Ramos (cell line): Measurements from ENCODE around the gene GALC.

ENCODE experiments used
- in situ Hi-C: fragments of 300-500 bp; cut with MboI; formaldehyde crosslinking; loops from one replicate; pipeline ENCODE4 v1.14.3; 2022; ENCODE audit warnings: low sequenced_read_pairs; ENCODE audit not compliant: unreplicated experiment

The GALC gene

GRCh38 chr14:87966816-87967215 lies 26.2 kb downstream of the GALC start:
- in situ Hi-C loops, result no loop called here

DNA sequence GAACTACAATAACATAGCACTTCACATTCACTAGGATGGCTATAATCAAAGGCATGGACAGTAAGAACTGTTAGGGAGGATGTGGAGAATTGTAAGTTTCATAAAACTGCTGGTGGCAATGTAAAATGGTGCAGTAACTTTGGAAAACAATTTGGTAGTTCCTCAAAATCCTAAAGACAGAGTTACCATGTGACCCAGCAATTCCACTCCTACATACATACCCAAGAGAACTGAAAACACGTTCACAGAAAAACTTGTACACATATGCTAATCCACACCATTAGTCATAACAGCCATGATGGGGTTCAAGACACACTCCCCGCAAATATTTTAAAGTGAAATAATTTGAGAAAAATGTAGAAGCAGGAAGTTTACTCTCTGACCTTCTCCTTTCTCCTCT lies 31.7 kb downstream of the GALC start:
- in situ Hi-C loops, result no loop called here

GRCh38 chr14:87960013-87960787 lies 32.8 kb downstream of the GALC start:
- in situ Hi-C loops, result no loop called here

GRCh38 chr14:87955501-87955900 lies 37.5 kb downstream of the GALC start:
- in situ Hi-C loops, result no loop called here

DNA sequence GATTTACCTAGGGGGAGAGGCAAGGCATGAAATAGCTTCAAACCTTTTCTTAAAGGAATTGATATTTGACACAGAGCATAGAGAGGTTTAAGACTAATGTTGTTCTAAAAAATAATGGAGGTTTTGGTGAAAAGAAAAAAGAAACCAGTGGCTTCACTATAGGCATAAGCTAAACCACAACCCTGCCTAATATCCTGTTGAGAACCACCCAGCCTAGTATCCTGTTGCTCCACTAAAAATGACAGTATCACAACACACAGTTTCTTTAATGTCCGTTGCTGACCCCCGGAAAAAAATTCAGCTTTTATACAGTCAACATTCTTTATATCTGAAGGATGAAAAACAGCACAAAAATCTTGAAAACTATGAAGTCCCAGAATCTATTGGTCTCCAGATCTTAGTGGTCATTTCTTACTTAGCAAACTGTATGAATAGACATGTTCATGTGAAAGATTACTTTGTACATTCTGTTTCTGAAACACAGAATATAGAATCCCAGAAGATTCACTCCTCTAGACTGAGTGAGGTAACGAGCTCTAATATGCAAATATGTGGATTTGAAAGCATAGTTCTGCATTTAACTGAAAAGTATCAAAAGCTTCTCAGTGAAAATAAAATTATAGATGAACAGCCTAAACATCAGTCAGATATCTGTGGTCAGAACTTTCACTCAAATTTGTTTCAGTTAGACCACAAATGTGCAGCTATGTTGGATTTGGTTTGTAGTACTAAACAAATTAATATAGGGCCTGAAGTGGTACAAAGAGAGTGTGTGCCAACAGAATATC lies 40.5 kb downstream of the GALC start:
- in situ Hi-C loops, result no loop called here

DNA sequence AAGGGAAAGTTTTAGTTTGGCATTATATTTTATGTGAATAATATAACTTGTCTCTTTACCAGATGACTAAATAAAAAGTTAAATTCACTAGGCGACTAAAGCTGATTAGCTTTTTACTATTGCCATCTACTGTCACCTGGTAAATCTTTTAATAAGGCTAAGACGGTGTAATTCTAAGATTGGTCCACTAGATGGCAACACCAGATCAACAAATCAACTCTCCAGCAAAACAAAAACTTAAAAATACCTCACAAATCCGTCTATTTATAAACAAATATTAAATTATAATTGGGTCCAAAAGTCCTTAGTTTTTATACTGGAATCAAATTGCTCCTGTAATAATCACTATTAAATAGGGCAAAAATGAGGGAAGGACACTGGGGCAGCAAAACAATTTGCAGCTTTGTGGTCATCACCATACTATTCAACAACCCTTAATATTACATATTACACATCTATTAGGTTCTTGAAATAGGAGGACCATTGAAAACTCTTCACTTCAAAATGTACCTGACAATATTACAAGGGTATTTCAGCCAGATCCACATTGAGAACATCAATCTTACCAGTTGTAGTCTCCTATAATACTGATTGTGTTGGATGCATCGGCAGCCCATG lies 47.9 kb downstream of the GALC start:
- in situ Hi-C loops, result loop anchor here (10.0 kb wide), 2 partner anchors 220 to 530 kb away; no protein-coding TSS in a partner anchor

DNA sequence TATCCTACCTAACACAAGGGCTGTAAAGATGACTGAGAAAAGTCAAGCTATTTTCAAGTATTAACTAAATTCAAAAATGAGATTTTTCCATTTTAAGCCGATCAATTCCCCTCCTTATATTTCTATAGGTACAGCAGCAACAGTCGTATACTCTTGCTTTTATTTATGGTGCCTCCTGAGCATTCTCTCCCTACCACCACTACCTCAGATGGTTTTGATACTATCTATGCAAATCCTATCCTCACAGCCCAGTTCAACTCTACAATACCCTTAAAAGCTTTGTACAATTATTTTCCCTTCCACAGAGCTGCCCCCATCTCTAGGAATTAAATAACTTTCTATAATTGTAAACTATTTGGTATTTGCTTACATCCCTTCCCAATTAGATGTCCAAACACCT lies 52.1 kb downstream of the GALC start:
- in situ Hi-C loops, result loop anchor here (10.0 kb wide), 2 partner anchors 224 to 534 kb away; no protein-coding TSS in a partner anchor

- in situ Hi-C loops, result loop anchor here (10.0 kb wide), 2 partner anchors 224 to 534 kb away; no protein-coding TSS in a partner anchor
These were observed 52.6 kb downstream of the GALC start for GRCh38 chr14:87940382-87940781.

DNA sequence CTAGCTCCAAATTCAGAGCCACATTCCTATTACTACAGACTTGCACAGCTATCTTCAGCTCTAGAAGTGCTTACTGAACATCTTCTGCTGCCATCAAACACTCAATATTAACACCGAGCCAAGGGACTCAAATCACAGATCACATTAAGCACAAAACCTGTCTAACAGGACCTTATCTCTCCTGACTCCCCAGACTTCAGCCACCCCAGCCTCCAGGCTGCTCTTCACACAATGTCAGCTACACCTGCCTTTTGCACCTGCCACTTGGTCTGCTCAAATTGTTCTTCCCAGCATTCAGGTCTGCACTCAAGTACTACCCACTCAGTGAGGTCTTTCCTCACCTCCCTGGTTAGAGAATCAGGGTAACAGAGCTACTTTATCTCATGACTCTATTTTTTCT lies 57.1 kb downstream of the GALC start:
- in situ Hi-C loops, result no loop called here

DNA sequence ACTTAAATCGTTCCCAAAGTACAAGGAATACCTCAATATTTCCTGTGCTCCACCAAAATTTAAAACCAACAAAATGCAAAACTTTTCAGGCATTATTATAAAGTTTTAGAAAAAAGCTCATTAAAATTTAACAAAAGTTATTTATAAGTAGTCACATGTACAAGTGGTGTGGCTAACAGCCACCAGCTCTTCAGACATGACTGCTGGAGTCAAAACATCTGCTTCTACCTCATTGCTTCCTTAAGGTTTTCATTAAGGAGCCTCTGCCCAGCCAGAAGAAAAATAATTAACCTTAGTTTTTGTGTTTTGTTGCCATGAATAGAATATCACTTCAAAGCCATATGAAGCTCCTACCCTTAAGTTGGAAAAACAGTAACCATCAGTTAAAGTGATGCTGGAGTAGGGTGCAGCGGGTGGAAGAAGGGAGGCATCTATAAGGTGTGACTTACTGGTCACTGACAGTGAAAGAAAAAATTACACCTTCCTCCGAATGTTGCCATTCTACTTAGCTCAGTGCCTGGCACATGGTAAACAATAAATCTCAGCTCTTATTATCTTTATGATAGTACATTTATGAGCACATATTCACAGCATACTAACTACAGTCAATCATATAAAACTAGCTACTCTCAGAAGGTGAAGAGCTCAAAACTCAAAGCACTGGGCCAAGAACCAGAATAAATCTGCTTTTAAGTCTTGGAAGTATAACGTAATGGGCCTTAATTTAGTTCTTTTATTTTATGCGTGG lies 57.7 kb downstream of the GALC start:
- in situ Hi-C loops, result no loop called here

GRCh38 chr14:87934185-87934584 lies 58.8 kb downstream of the GALC start:
- in situ Hi-C loops, result no loop called here

- in situ Hi-C loops, result no loop called here
These were observed 76.1 kb downstream of the GALC start for GRCh38 chr14:87916886-87917275.

GRCh38 chr14:87916103-87916885 lies 76.7 kb downstream of the GALC start:
- in situ Hi-C loops, result no loop called here

- in situ Hi-C loops, result no loop called here
These were observed 84.4 kb downstream of the GALC start for GRCh38 chr14:87908550-87908949.

DNA sequence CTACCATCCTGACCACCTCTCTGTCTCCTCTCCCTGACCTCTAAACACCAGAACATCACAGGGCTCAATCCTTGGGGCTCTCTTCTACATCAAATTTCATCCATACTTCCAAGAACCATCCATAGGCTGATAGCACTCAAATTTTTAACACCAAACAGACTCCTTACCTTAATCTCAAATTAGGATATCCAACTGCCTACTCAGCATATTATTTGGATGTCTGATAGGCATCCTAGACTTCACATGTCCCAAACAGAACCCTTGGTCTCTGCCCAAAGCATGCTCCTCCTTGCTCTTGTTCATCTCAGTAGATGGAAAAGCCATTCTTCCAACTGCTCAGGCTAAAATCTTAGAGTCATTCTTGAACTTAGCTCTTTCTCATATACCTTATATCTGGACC lies 91.3 kb downstream of the GALC start:
- in situ Hi-C loops, result no loop called here

GRCh38 chr14:87901236-87901635 lies 91.7 kb downstream of the GALC start:
- in situ Hi-C loops, result no loop called here

DNA sequence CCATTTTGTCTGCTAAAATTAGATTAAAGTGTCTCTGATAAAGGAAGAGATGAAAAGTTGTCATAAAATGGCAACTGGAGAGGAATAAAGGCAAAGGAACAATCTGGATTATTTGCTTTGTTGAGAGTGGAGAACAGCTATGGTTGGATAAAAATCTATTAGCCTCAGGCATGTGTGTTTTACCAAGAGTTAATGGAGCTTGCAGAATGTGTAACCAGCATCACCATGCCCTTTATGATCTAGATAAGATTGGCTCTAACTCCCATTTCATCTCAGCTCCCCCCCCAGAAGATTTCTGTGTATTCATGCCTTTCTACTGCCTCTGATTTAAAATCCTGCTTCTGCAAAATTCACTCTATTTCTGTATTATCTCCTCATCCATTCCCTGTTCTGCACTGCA lies 93.8 kb downstream of the GALC start:
- in situ Hi-C loops, result no loop called here

DNA sequence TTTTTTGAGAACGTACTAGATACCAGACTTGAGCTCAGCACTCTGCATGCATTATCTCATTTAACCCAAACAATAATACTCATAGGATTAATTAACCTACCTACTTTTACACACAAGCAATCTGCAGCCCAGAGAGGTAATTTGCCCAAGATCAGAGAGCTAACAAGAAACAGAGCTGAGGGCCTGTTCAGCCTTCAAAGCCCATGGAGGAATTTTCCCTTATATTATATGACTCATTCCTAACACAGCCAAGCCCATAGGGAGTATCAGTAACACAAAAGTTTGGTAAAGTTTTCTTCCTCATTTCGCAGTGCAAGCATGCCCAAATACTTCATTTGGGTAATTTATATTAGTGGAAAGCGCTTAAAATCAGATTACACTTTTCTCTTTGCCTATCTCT lies 94.7 kb downstream of the GALC start:
- in situ Hi-C loops, result no loop called here
